ENCODE data around the gene THAP2.

THAP2 gene

GRCh38 chr12:71646512-71646911 lies 17.6 kb upstream of the THAP2 start:
- Histone ChIP-seq H3K79me2 (ENCODE audit: control insufficient read depth, low read length) (peaks cover 49% of the 10 kb centered on the region), H3K36me3 (ENCODE audit: control insufficient read depth, low read length) (peaks cover 89% of the 10 kb centered on the region), H3K4me1 (ENCODE audit: control insufficient read depth, low read length) (no peaks in the 10 kb centered on the region), H3K27ac (ENCODE audit: low read depth, low read length) (no peak overlapping the region), H3K9me3 (ENCODE audit: control insufficient read depth, insufficient read depth, low read length) (no peaks in the 10 kb centered on the region), H3K9me2 (replicated peaks; ENCODE audit: control insufficient read depth, low read length) (no peaks in the 10 kb centered on the region), H3F3A (ENCODE audit: control insufficient read depth, insufficient read depth) (peaks cover 3% of the 10 kb centered on the region), H3K27me3 (ENCODE audit: control insufficient read depth, low read length) (no peaks in the 10 kb centered on the region), H4K20me1 (ENCODE audit: control insufficient read depth, insufficient read depth, low read depth, low read length) (no peaks in the 10 kb centered on the region), H3K4me2 (ENCODE audit: low read length) (no peak overlapping the region), H3K4me3 (ENCODE audit: low read length) (no peak overlapping the region)
- TF ChIP-seq EZH2phosphoT487 (IDR thresholded peaks at IDR 0.05; ENCODE audit: borderline replicate concordance, low read length) (no peak), CTCF (IDR thresholded peaks at IDR 0.05; ENCODE audit: low read depth, low read length, poor library complexity, severe bottlenecking) (no peak)

- Histone ChIP-seq H3F3A (ENCODE audit: control insufficient read depth, insufficient read depth) (no peaks in the 10 kb centered on the region), H3K9me2 (replicated peaks; ENCODE audit: control insufficient read depth, low read length) (no peaks in the 10 kb centered on the region), H4K20me1 (ENCODE audit: control insufficient read depth, insufficient read depth, low read depth, low read length) (no peaks in the 10 kb centered on the region), H3K27ac (ENCODE audit: low read depth, low read length) (no peak overlapping the region), H3K36me3 (ENCODE audit: control insufficient read depth, low read length) (peaks cover 92% of the 10 kb centered on the region), H3K4me3 (ENCODE audit: low read length) (no peak overlapping the region), H3K9me3 (ENCODE audit: control insufficient read depth, insufficient read depth, low read length) (peaks cover 5% of the 10 kb centered on the region; the same call in 1 of the 2 replicates), H3K4me1 (ENCODE audit: control insufficient read depth, low read length) (no peaks in the 10 kb centered on the region), H3K79me2 (ENCODE audit: control insufficient read depth, low read length) (peaks cover 69% of the 10 kb centered on the region), H3K4me2 (ENCODE audit: low read length) (no peak overlapping the region), H3K27me3 (ENCODE audit: control insufficient read depth, low read length) (no peaks in the 10 kb centered on the region)
- TF ChIP-seq EZH2phosphoT487 (IDR thresholded peaks at IDR 0.05; ENCODE audit: borderline replicate concordance, low read length) (no peak), CTCF (IDR thresholded peaks at IDR 0.05; ENCODE audit: low read depth, low read length, poor library complexity, severe bottlenecking) (no peak)
These were observed 15.6 kb upstream of the THAP2 start for GRCh38 chr12:71648537-71648936.

GRCh38 chr12:71649401-71649800 lies 14.7 kb upstream of the THAP2 start:
- Histone ChIP-seq H3K27ac (ENCODE audit: low read depth, low read length) (no peak overlapping the region), H3K9me3 (ENCODE audit: control insufficient read depth, insufficient read depth, low read length) (peaks cover 9% of the 10 kb centered on the region; the same call in 1 of the 2 replicates), H3K36me3 (ENCODE audit: control insufficient read depth, low read length) (peaks cover 92% of the 10 kb centered on the region), H3K9me2 (replicated peaks; ENCODE audit: control insufficient read depth, low read length) (no peaks in the 10 kb centered on the region), H3K27me3 (ENCODE audit: control insufficient read depth, low read length) (no peaks in the 10 kb centered on the region), H3K4me3 (ENCODE audit: low read length) (no peak overlapping the region), H3K4me2 (ENCODE audit: low read length) (no peak overlapping the region), H3K4me1 (ENCODE audit: control insufficient read depth, low read length) (no peaks in the 10 kb centered on the region), H4K20me1 (ENCODE audit: control insufficient read depth, insufficient read depth, low read depth, low read length) (no peaks in the 10 kb centered on the region), H3F3A (ENCODE audit: control insufficient read depth, insufficient read depth) (no peaks in the 10 kb centered on the region), H3K79me2 (ENCODE audit: control insufficient read depth, low read length) (peaks cover 78% of the 10 kb centered on the region)
- TF ChIP-seq EZH2phosphoT487 (IDR thresholded peaks at IDR 0.05; ENCODE audit: borderline replicate concordance, low read length), result no peak
- TF ChIP-seq CTCF (IDR thresholded peaks at IDR 0.05; ENCODE audit: low read depth, low read length, poor library complexity, severe bottlenecking), result no peak

All from DOHH2 (cell line).